Measurements from ENCODE around the gene SEMA7A.
"Not testable (repeated sequence)": the region's sequence is repeated elsewhere in the genome, so short reads cannot be mapped to it uniquely, and the experiment has no call there.

SEMA7A gene

DNA sequence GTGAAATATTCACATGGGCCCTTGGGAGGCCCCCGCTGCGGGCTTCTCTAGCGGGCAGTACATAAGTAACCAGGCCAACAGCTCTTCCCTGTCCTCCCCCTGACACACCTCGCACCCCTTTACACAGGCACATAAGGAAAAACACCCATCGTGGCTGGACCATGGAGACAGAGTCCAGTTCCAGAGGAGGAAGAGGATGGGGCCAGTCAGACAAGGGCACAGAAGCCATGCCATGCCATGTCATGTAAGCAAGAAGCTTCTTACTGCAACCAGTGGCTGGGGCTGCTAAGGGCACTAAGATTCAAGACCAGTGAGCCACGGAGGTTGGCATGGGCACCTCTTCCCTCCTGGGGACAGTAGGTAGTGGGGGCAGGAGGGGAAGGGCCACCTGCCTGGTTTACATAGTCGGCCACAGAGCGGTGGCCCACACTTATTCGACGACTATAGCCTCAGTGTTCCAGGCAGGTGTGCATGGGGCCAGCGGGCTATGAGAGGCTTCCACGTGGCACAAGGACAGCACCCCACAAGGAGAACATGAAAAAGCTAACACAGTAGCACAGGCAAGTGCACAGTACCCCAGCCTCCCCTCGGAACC is 60.6 kb downstream of the SEMA7A start:
- no peak for DNase-seq (ENCODE audit: low read depth, low spot score)

DNA sequence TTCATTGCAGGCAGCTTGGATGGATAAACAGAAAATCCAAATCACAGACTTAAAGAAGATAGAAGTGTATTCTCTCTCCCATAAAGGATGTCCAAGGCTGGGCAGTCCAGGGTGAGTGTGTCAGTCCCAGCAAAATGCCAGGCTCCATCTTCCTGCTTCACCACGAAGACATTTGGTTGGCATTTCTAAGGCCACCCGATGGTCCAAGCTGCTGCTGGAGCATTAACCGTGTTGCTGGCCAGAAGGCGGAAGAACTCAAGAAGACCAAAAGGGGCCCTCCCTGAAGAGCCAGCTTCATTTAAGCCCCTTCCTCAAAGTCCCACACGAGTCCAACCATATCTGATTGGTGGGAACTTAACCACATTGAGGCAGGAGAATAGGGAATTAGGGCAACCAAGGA is 63.3 kb downstream of the SEMA7A start:
- no peak for DNase-seq (ENCODE audit: low read depth, low spot score)

DNA sequence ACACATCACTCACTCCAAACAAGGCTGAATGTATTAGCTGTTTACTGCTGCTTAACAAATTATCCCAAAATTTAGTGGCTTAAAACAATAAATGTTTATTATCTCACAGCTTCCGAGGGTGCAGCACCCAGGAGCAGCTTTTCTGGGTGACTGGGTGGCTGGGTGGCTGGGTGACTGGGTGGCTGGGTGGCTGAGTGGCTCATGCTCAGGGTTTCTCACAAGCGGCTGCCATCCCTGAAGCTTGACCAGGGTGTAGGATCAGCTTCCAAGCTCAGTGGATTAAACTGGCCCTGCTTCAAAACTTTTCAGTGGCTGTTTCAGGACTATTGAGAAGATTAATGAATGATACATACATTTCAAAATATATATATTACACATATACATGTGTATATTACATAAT is 64.0 kb downstream of the SEMA7A start:
- DNase-seq (ENCODE audit: low read depth, low spot score): no peak

DNA sequence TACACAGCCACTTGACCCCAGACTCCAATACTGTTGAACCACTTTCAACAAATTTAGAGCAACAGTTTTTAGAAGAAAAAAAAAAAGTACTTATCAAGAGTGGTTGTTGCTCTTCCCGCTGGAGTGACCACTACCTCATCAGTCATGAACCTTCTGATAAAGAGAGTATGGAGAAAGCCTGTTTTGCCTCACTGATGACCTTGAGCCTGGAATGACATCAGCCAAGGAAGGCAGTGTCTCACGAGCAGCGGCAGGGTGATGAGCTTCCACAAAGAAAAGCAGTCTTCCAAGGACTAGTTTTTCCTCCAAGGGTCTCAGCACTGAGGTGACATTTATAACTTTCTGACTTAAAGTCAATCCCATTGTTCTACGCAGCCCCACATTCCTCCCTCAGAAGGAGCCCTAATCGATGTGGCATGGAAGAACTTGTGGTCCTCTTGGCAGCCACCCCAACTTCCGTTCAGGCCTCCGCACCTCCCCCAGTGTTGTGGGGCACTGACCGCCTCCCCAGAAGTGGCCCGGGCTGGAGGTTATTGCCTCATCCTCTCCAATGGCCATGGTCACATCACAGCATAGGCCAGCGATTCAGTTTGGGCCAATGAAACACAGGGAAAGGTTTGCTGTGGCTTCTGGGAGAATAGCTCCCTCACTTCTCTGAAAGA is 64.5 kb downstream of the SEMA7A start:
- DNase-seq (ENCODE audit: low read depth, low spot score): no peak

DNA sequence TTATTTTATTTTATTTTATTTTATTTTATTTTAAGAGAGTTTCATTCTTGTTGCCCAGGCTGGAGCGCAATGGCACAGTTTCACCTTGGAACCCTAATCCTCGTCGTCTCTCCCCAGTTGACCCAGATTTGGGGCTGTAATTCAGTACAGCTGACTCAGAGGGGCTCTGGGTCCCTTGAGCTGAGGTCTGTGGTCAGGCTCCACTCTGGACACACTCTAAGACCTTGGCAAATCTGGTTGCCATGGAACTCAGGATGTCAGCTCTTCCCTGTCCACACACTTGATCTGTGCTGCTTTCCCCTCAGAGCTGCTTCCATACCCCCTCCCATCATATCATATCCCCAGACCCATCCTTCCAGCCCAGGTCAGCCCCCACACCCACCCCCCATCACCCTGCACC is 65.6 kb downstream of the SEMA7A start:
- DNase-seq (ENCODE audit: low read depth, low spot score): no peak

DNA sequence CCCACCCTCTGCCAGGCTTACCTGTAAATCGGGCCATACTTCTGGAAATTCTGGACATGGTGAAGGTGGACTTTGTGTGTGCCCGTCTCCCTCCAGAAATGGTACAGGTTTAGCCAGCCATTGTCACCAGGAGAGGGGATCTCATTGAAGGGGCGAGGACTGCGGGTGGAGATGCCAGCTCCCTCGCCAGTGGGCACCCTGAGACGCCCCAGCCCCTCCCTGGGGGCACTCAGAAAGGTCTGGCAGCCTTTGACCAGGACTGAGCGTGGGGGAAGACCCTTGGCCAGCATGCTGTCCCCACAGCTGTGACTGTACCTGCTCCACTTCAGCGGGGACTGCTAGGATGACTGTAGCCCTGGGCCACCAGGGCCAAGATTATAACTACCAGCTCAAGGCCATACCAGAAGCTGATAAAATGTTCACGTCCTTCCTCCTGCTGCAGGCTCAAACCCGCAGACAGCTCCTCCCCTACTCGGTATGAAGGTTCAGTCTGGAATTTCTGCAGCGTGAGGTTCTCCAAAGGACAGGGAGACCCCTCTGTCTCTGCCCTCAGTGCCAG is 66.4 kb downstream of the SEMA7A start, which contains the start of gene CYP11A1:
TSS of gene CYP11A1 (minus strand) at position 351 of the 559 bp plus-strand sequence. CDS start at position 290, 61 bp downstream.
- DNase-seq (ENCODE audit: low read depth, low spot score): no peak

DNA sequence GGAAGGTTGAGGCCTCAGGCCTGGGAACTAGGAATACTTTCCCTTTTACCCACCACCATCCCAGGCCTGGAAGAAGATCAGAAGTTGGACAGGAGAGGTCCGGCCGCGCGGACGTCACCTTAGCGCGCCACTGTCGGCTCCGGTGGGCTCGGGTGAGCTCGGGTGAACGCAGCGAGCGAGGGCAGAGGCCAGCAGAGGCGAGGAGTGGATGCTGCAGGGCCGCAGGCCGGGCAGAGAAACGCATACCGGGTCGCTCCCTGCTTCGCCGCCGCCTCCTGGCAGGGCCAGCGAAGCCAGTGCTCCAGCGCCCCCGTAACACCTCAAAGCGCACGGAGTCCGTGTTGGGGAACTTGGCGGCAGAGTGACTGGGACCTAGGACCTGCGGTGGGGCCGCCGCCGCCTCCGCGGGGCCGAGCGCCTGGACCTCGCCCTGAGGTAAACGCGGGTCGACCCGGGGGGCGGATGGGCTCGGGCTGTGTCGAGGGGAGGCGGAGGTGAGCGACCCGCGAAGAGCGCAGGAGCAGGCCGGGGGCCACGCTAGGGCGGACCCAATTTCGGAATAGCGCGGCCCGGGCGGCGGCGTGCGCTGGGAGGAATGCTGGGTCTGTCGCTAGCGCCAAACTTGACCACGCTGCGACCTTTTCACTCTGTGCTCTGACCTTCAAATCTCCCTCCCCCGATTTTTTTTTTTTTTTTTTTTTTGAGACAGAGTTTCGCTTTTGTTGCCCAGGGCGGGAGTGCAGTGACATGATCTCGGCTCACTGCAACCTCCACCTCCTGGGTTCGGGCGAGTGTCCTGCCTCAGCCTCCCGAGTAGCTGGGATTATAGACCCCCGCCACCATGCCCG is 67.9 kb downstream of the SEMA7A start:
- DNase-seq (ENCODE audit: low read depth, low spot score): peak; percentile 84

DNA sequence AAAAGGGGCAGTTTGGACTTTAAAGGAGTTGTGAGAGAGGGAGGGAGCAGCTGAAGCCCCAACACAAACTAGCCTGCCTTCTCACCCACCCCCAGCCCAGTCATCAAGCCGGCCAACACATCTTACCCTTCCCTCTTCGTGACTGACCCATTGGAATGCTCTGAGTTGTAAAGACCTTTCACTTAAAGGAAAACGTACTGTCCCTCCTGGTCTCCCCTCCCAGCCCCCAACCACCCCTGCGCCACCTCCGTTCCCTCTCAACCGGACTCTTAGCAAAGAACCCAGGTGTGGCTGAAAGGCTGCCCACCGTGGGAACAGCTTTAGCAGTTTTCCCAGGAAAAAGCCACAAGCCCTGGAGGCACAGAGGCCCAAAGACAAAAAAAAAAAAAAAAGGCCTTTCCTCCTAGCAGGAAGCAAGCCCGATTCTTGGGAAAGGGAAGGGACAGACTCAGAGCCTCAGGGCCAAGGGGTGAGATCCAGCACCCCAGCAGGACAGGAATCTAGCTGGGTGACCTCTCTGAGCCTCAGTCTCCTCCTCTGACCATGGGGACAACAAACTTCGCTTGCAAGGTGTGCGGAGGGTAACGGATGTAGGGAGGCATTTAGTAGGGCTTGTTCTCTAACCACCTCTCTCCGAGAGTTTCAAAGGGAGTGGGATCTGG is 68.7 kb downstream of the SEMA7A start:
- DNase-seq (ENCODE audit: low read depth, low spot score): peak; percentile 73

DNA sequence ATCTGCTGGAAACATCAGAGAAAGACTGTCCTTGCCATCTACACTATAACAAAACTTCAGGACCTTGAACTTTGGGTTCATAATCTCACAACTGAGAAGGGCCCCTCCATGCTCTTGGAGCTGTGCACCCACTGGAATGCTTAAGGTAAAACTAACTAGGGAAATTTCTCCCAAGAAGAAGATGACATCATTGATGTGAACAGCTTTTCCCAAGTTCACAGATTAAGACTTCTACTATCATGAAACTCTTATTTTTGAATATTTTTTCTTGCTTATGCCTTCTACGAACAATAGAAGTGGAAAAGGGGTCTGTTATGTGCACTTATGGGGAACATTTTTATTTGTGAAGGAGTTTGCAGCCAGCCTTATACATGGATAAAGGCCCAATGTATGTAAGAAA is 71.3 kb downstream of the SEMA7A start:
- DNase-seq (ENCODE audit: low read depth, low spot score): no peak

DNA sequence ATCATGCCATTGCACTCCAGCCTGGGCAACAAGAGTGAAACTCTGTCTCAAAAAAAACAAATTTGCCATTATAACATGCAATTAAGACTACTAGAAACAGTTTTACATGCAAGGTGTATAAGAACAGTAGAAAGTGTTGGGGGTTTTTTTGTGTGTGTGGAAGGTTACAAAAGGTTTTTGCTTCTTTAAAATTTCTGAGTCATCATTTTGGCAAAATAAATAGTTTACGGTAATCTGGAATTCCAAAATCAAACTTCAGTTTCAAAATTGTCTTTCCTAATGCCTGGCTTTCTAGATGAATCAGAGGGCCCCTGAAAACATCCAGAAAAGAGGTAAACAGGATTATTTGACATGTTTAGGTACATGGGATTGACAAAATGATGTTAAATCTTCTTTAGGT is 72.9 kb downstream of the SEMA7A start:
- DNase-seq (ENCODE audit: low read depth, low spot score): not testable (repeated sequence)

DNA sequence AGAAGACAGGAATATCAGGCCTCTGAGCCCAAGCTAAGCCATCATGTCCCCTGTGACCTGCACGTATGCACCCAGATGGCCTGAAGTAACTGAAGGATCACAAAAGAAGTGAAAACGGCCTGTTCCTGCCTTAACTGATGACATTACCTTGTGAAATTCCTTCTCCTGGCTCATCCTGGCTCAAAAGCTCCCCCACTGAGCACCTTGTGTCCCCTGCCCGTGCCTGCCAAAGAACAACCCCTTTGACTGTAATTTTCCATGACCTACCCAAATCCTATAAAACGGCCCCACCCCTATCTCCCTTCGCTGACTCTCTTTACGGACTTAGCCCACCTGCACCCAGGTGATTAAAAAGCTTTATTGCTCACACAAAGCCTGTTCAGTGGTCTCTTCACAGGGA is 74.4 kb downstream of the SEMA7A start:
- DNase-seq (ENCODE audit: low read depth, low spot score): peak; percentile 67
